ENCODE data around the gene C4BPA. TPM values are rescaled to one million over a fixed set of nuclear protein-coding genes. Genes with fewer than 3 reads are reported as not detected.

Gene C4BPA
- total RNA-seq, 1 donor from 2014 or later, result 0.52 TPM

Small RNA genes lying within 50 kb of the gene (small RNA-seq; reads per million reads assigned to genes)
- not detected for gene AL445493.1

Other genes with a start within 250 kb of the C4BPA start
- not detected for gene IL20, start 238.6 kb upstream of the C4BPA start, total RNA-seq
- gene IL24, start 206.8 kb upstream of the C4BPA start, total RNA-seq, result not detected
- 0.52 TPM for gene FCMR, start 182.3 kb upstream of the C4BPA start, total RNA-seq
- gene PIGR, start 157.8 kb upstream of the C4BPA start, total RNA-seq, result under 0.01 TPM
- gene FCAMR, start 133.8 kb upstream of the C4BPA start, total RNA-seq, result not detected
- gene C1orf116, start 71.5 kb upstream of the C4BPA start, total RNA-seq, result not detected
- 13.0 TPM for gene YOD1, start 53.0 kb upstream of the C4BPA start, total RNA-seq
- 3.7 TPM for gene PFKFB2, start 51.0 kb upstream of the C4BPA start, total RNA-seq
- not detected for gene C4BPB, start 15.4 kb upstream of the C4BPA start, total RNA-seq
- gene CD55, start 217.4 kb downstream of the C4BPA start, total RNA-seq, result 11.0 TPM